GM06990 (cell line): ENCODE results near the gene DNM2.

Experiments
- DNase-seq: peaks from one replicate; pipeline ENCODE4 v3.0.0-alpha.2; 2011; ENCODE audit not compliant: insufficient read length; ENCODE audit errors: extremely low read depth
- H3K27me3 ChIP-seq: replicated peaks from 2 replicates; pipeline ENCODE4 v1.6.0; 2011; ENCODE audit warnings: low read length; ENCODE audit not compliant: control insufficient read depth, insufficient read depth
- H3K36me3 ChIP-seq: 2 replicates; pipeline ENCODE4 v1.5.1; 2011; ENCODE audit warnings: low read length; ENCODE audit not compliant: control insufficient read depth, insufficient read depth
- H3K4me3 ChIP-seq: replicated peaks from 2 replicates; pipeline ENCODE4 v1.5.1; 2011; ENCODE audit warnings: low read depth, mild to moderate bottlenecking, control low read depth, low read length
- TF ChIP-seq, protein P1 (sequence below): IDR thresholded peaks from 2 replicates; pipeline ENCODE4 v1.5.1; 2011; ENCODE audit warnings: low read length, control low read depth, mild to moderate bottlenecking, inconsistent platforms; ENCODE audit not compliant: insufficient read depth, poor library complexity, severe bottlenecking

DNM2 gene

DNA sequence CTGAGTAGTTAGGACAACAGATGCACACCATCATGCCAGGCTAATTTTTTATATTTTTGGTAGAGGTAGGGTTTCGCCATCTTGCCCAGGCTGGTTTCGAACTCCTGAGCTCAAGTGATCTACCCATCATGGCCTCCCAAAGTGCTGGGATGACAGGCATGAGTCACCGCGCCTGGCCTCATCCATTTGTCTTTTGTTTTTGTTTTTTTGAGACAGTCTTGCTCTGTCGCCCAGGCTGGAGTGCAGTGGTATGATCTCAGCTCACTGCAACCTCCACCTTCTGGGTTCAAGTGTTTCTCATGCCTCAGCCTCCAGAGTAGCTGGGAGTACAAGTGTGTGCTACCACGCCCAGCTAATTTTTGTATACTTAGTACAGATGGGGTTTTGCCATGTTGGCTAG is 57.0 kb downstream of the DNM2 start:
- DNase-seq: no peak
- Histone ChIP-seq H3K36me3 (peaks cover 22% of the 10 kb centered on the region), H3K27me3 (no peaks in the 10 kb centered on the region), H3K4me3 (no peak overlapping the region)
- TF ChIP-seq, protein P1, sequence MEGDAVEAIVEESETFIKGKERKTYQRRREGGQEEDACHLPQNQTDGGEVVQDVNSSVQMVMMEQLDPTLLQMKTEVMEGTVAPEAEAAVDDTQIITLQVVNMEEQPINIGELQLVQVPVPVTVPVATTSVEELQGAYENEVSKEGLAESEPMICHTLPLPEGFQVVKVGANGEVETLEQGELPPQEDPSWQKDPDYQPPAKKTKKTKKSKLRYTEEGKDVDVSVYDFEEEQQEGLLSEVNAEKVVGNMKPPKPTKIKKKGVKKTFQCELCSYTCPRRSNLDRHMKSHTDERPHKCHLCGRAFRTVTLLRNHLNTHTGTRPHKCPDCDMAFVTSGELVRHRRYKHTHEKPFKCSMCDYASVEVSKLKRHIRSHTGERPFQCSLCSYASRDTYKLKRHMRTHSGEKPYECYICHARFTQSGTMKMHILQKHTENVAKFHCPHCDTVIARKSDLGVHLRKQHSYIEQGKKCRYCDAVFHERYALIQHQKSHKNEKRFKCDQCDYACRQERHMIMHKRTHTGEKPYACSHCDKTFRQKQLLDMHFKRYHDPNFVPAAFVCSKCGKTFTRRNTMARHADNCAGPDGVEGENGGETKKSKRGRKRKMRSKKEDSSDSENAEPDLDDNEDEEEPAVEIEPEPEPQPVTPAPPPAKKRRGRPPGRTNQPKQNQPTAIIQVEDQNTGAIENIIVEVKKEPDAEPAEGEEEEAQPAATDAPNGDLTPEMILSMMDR: no peak

DNA sequence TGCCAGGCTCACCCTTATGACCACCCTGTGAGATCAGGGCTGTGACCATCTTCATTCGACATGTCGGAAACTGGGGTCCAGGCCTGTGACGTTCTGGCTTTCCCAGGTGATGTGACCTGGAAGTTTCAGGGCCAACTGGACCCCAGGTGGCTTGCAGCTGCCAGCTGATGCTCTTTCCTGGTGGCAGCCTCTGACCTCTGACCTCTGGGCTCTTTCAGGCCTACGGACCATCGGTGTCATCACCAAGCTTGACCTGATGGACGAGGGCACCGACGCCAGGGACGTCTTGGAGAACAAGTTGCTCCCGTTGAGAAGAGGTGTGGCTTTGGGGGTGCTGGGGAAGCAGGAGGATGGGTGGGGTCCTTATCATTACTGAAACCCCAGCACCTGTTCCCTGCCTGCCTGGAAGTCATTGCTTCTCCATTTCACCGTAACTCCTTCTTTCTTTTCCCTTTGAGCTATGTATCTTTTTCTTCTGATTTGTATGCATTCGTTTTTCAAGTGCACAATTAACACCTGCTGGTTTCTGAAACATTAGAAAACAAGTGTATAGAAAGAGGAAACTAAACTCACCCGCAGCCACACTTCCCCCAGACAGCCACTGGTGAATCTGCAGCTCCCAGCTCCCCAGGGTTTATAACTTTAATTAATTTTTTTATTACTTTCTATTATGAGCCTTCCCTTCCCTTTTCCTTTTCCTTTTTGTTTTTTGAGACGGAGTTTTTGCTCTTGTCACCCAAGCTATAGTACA is 59.2 kb downstream of the DNM2 start:
- Histone ChIP-seq H3K36me3 (peaks cover 31% of the 10 kb centered on the region), H3K4me3 (no peak overlapping the region), H3K27me3 (no peaks in the 10 kb centered on the region)
- TF ChIP-seq, protein P1: no peak
- DNase-seq: peak; percentile 44

DNA sequence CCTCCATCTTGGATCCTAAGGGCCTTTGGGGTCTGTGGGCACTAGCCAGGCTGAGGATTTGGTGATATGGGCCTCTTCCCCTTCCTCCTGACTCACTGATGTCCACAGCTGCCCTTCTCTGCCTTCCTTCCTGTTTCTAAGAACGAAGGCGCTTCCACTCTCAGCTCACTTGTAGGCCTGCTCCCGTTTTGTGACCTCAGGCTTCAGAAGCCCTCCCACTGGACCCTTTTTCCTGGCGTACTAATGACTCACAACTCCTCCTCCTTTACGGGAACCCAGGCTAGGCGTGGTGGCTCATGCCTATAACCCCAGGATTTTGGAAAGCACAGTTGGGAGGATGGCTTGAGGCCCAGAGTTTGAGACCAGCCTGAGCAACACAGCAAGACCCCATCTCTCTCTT is 62.5 kb downstream of the DNM2 start:
- TF ChIP-seq, protein P1: no peak
- no peak overlapping the region for H3K4me3 ChIP-seq
- H3K36me3 ChIP-seq: peaks cover 42% of the 10 kb centered on the region
- H3K27me3 ChIP-seq: no peaks in the 10 kb centered on the region
- no peak for DNase-seq

DNA sequence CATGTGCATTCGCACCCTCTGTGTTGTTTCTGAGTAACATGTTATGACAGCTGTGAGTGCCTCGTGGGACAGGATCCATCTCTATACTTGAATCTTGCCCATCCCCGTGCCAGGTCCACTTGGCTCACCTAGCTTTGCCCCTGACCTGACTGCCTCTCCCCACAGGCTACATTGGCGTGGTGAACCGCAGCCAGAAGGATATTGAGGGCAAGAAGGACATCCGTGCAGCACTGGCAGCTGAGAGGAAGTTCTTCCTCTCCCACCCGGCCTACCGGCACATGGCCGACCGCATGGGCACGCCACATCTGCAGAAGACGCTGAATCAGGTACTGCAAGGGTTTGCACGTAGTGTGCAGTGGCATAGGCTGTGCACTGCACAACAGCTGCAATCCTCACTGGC is 64.9 kb downstream of the DNM2 start:
- DNase-seq: no peak
- Histone ChIP-seq H3K36me3 (peaks cover 46% of the 10 kb centered on the region), H3K27me3 (no peaks in the 10 kb centered on the region), H3K4me3 (no peak overlapping the region)
- TF ChIP-seq, protein P1: no peak

DNA sequence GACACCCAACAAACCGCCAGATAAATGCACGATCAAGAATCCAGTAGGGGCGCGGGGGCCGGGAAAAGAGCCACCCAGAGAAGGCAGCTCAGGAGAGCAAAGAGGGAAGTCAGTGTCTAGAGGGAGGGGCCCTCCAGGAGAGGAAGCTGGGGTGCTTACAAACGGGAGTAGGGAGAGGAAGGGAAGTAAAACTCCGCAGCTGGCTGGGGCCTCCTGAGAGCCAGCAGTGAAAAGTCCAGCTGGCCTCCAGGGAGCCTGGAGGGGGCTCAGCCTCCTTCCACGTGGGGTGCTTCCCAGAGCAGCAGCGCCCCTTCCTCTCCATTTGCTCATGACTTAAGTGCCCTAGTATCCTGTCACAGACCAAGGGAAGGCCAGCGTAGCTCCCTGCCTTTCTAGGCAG is 66.4 kb downstream of the DNM2 start:
- DNase-seq: no peak
- H3K4me3 ChIP-seq: no peak overlapping the region
- TF ChIP-seq, protein P1: no peak
- H3K27me3 ChIP-seq: no peaks in the 10 kb centered on the region
- H3K36me3 ChIP-seq: peaks cover 51% of the 10 kb centered on the region
